ENCODE results near the gene GGCX.

DNA sequence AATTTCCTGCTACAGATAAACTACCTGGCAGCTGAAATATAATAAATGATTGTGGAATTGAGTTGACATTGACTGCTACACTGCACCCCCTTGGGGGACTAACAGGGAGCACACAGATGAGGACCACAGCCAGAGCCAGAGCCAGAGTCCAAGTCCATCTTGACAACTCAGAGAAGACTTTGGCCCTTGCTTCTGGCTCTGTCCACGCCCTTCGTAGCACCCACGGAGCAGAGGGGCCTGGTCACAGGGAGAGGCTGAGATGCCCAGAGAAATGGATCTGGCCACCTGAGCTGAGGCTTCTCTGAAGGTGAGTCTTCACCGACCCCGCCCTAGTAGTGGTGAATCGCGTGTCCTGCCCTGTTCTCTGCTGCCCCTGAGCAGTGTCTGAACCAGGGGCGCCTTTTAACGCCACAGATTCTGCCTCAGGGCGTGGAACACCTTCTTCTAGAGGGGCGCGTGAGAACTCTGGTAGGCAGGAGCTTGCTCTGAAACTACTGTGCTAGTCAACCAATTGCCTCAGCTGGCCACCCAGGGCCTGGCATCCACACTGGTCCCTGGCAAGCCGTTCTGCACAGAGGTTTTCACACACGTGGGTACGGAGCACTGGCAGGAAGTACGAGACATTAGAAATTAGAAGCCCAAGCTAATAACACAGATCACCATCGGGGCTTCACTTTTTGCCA is 58.0 kb downstream of the GGCX start:
- TF ChIP-seq CTCF (IDR thresholded peaks at IDR 0.05) (no peak), POLR2A (IDR thresholded peaks at IDR 0.05) (no peak)
